Vagina (tissue), 2 donors: ENCODE results near the gene RDH14.

Source experiments
- CTCF ChIP-seq, 3 experiments: fragments of 450-650 bp in 2 of 3; fragments of 200-600 bp in 1 of 3; sonication (generic) in 1 of 3; IDR thresholded peaks; one replicate each; pipeline ENCODE4 v1.5.1; 2017 to 2019; ENCODE audit warnings: antibody characterized with exemption in 3 of 3, mild to moderate bottlenecking in 2 of 3, moderate library complexity in 2 of 3
- POLR2A ChIP-seq, 2 donors: fragments of 450-650 bp; IDR thresholded peaks; one replicate each; pipeline ENCODE4 v1.6.1; 2017; ENCODE audit warnings: antibody characterized with exemption in 2 of 2, mild to moderate bottlenecking in 2 of 2, moderate library complexity in 2 of 2
- POLR2AphosphoS5 ChIP-seq, 2 donors: sonication (generic); formaldehyde crosslinking; IDR thresholded peaks; one replicate each; pipeline ENCODE4 v1.9.0; 2017; ENCODE audit warnings: antibody characterized with exemption in 2 of 2, mild to moderate bottlenecking in 2 of 2, low read depth in 1 of 2; ENCODE audit not compliant: insufficient read depth in 1 of 2

- TF ChIP-seq POLR2AphosphoS5 (IDR thresholded peaks at IDR 0.05; ENCODE audit: insufficient read depth in 1 of 2, low read depth in 1 of 2) (no peak), CTCF (IDR thresholded peaks at IDR 0.05) (no peak), POLR2A (IDR thresholded peaks at IDR 0.05) (no peak)
Measured at GRCh38 chr2:18525852-18526251, 34.6 kb downstream of the RDH14 start.
